GM10248 (cell line): ENCODE data around the gene SPACA1.
"Not testable (repeated sequence)": the region's sequence is repeated elsewhere in the genome, so short reads cannot be mapped to it uniquely, and the experiment has no call there.

Experiments
- CTCF ChIA-PET: fragments of 300-600 bp; sonication (Branson Sonifier 250); formaldehyde crosslinking; extraction: SDS; loops from one replicate; lab custom pipeline; 2021; ENCODE audit warnings: antibody characterized with exemption; lab: Yijun Ruan, JAX
- POLR2A ChIA-PET: fragments of 350-650 bp; sonication (Branson Sonifier 250); formaldehyde crosslinking; extraction: SDS; loops from one replicate; lab custom pipeline; 2020; ENCODE audit warnings: antibody characterized with exemption; lab: Yijun Ruan, JAX
- DNase-seq: peaks from one replicate; pipeline ENCODE4 v3.0.0; 2012; ENCODE audit errors: extremely low spot score
- TF ChIP-seq, protein P1 (sequence below): IDR thresholded peaks from 2 replicates; pipeline ENCODE4 v1.5.1; 2012; ENCODE audit warnings: mild to moderate bottlenecking, low read depth; ENCODE audit errors: extremely low read depth, missing control alignments, control extremely low read depth

SPACA1 gene

DNA sequence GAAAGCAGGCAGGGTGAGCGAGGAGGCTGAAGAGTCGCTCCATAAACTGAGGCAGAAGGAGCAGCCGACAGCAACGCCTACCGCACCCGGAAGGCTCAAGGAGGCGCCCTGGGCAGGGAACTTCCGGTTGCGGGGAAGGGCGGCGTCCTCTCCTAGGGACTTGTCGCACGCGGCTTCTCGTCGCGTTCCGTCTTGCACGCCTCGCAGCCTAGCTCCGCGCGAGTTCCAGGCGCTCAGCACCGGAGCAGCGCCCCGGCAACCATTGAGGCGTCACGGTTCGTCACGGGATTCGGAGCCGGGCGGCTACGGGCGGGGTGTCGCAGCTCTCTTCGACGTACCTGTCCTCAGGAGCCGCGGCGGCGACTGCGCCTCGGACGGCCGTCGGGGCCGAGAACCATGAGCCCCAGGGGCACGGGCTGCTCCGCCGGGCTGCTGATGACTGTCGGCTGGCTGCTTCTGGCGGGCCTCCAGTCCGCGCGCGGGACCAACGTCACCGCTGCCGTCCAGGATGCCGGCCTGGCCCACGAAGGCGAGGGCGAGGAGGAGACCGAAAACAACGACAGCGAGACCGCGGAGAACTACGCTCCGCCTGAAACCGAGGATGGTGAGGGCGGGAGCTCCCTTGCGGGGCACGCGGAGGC, at the start of gene SPACA1:
Gene SPACA1, plus strand, starts transcription at position 332 of the 641 bp plus-strand sequence. Its CDS starts 65 bp downstream, at position 397.
- TF ChIP-seq, protein P1, sequence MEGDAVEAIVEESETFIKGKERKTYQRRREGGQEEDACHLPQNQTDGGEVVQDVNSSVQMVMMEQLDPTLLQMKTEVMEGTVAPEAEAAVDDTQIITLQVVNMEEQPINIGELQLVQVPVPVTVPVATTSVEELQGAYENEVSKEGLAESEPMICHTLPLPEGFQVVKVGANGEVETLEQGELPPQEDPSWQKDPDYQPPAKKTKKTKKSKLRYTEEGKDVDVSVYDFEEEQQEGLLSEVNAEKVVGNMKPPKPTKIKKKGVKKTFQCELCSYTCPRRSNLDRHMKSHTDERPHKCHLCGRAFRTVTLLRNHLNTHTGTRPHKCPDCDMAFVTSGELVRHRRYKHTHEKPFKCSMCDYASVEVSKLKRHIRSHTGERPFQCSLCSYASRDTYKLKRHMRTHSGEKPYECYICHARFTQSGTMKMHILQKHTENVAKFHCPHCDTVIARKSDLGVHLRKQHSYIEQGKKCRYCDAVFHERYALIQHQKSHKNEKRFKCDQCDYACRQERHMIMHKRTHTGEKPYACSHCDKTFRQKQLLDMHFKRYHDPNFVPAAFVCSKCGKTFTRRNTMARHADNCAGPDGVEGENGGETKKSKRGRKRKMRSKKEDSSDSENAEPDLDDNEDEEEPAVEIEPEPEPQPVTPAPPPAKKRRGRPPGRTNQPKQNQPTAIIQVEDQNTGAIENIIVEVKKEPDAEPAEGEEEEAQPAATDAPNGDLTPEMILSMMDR = no peak
- no peak for DNase-seq
- CTCF ChIA-PET = no interaction called here
- POLR2A ChIA-PET = no interaction called here

DNA sequence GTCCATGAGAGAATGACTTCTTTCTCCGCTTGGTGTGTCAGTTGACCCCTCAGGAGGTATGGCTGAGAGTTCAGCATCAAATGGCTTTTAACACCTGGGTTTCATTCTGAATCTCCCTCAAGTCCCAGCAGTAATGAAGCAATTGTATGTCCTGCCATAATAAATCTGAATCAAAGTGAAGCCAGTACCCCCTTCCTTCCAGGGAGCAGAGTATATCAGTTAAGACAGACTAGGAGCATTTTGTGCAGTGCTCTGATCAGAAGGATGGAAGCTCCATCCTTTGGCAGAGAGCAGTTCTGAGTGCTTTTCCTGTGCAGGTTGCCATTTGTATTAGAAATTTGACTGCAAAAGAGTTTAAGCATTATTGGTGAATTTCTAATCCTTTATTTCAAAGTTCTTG, 46.9 kb upstream of the SPACA1 start:
- POLR2A ChIA-PET = no interaction called here
- CTCF ChIA-PET = no interaction called here
- DNase-seq = no peak
- TF ChIP-seq, protein P1 = no peak

- POLR2A ChIA-PET, DNase-seq, CTCF ChIA-PET: not testable (repeated sequence)
Measured at GRCh38 chr6:88001279-88001678, 46.4 kb upstream of the SPACA1 start.

- ChIA-PET POLR2A (no interaction called here), CTCF (interaction anchor here (1.3 kb wide), 1 partner anchor 16 kb away, joined by 4 read pairs; no protein-coding TSS in a partner anchor)
- no peak for DNase-seq
Measured at GRCh38 chr6:88004707-88005106, 42.9 kb upstream of the SPACA1 start.

DNA sequence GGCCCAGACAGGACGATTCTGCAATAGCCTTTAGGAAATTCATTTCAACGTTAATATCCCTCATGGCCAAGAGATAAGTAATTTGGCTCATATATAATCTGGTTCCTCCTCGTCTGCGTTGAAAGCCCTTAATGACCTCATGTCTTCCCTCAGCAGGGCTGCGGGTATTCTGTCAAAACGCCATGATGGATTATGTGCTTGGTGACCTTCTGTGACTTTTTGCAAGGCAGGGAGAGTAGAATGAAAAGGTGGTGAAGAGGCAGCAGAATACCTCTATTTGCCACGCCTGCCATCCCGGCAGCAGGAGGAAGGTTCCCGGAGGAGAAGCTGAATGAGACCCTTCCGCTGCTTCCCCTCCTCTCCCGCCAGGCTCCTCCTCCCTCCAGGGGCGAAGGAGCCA, 41.1 kb upstream of the SPACA1 start:
- no peak for DNase-seq
- TF ChIP-seq, protein P1 = no peak

More at GRCh38 chr6:88004707-88005106, 42.9 kb upstream of the SPACA1 start:
- TF ChIP-seq, protein P1 = no peak

GRCh38 chr6:88008411-88008810, 39.2 kb upstream of the SPACA1 start:
- POLR2A ChIA-PET = no interaction called here
- CTCF ChIA-PET = interaction anchor here (1.4 kb wide), 1 partner anchor 8 kb away, joined by 3 read pairs; no protein-coding TSS in a partner anchor
- TF ChIP-seq, protein P1 = no peak
- DNase-seq = no peak

More for the DNA sequence above, 41.1 kb upstream of the SPACA1 start:
- POLR2A ChIA-PET = no interaction called here
- CTCF ChIA-PET = no interaction called here

GRCh38 chr6:88008831-88009231, 38.8 kb upstream of the SPACA1 start:
- ChIA-PET CTCF (interaction anchor here (1.4 kb wide), 1 partner anchor 9 kb away, joined by 3 read pairs; no protein-coding TSS in a partner anchor), POLR2A (no interaction called here)
- DNase-seq = no peak
- TF ChIP-seq, protein P1 = no peak
